Mucosa of rectum (tissue), 2 donors: ENCODE results near the gene FAM193A.
"Not testable (repeated sequence)": the region's sequence is repeated elsewhere in the genome, so short reads cannot be mapped to it uniquely, and the experiment has no call there.

Experiments
- H3K27ac ChIP-seq, 2 donors: one replicate each; pipeline ENCODE4 v1.7.0; 2013; ENCODE audit warnings: inconsistent platforms in 2 of 2, low read depth in 2 of 2, low read length in 2 of 2
- H3K27me3 ChIP-seq, 2 donors: one replicate each; pipeline ENCODE4 v1.7.0; 2013; ENCODE audit warnings: low read length in 2 of 2; ENCODE audit not compliant: control insufficient read depth in 2 of 2, insufficient read depth in 2 of 2
- H3K36me3 ChIP-seq, 2 donors: one replicate each; pipeline ENCODE4 v1.7.0; 2013; ENCODE audit warnings: low read length in 2 of 2; ENCODE audit not compliant: control insufficient read depth in 2 of 2, insufficient read depth in 2 of 2
- H3K4me1 ChIP-seq, 2 donors: one replicate each; pipeline ENCODE4 v1.7.0; 2013; ENCODE audit warnings: low read length in 2 of 2, mild to moderate bottlenecking in 1 of 2; ENCODE audit not compliant: control insufficient read depth in 2 of 2, insufficient read depth in 2 of 2
- H3K4me3 ChIP-seq, 2 donors: one replicate each; pipeline ENCODE4 v1.7.0; 2013; ENCODE audit warnings: low read length in 2 of 2
- H3K9ac ChIP-seq, 2 donors: one replicate each; pipeline ENCODE4 v1.7.0; 2013; ENCODE audit warnings: low read length in 2 of 2, low read depth in 1 of 2, mild to moderate bottlenecking in 1 of 2
- H3K9me3 ChIP-seq, 2 donors: one replicate each; pipeline ENCODE4 v1.7.0; 2013; ENCODE audit warnings: low read length in 2 of 2; ENCODE audit not compliant: control insufficient read depth in 2 of 2
- donor health status: healthy.
- donor health status: Normal muscosa, but diverticular disease.

FAM193A gene

GRCh38 chr4:2501034-2501594, 35.3 kb upstream of the FAM193A start:
- Histone ChIP-seq H3K9ac (no peak overlapping the region), H3K36me3 (peaks cover 40 to 47% of the 10 kb centered on the region in 2 donors), H3K4me1 (no peaks in the 10 kb centered on the region), H3K9me3 (no peaks in the 10 kb centered on the region), H3K27ac (no peak overlapping the region), H3K4me3 (no peak overlapping the region), H3K27me3 (no peaks in the 10 kb centered on the region)

- peaks cover 29 to 45% of the 10 kb centered on the region in 2 donors for H3K36me3 ChIP-seq
These were observed 32.6 kb upstream of the FAM193A start for GRCh38 chr4:2503809-2504208.

GRCh38 chr4:2507259-2507658, 29.2 kb upstream of the FAM193A start:
- H3K4me1 ChIP-seq, result no peaks in the 10 kb centered on the region
- H3K27me3 ChIP-seq, result no peaks in the 10 kb centered on the region
- H3K9ac ChIP-seq, result no peak overlapping the region
- H3K9me3 ChIP-seq, result no peaks in the 10 kb centered on the region
- no peak overlapping the region for H3K4me3 ChIP-seq
- no peak overlapping the region for H3K27ac ChIP-seq
- H3K36me3 ChIP-seq, result peaks cover 22 to 46% of the 10 kb centered on the region in 2 donors

More at GRCh38 chr4:2503809-2504208, 32.6 kb upstream of the FAM193A start:
- Histone ChIP-seq H3K27ac (no peak overlapping the region), H3K27me3 (no peaks in the 10 kb centered on the region), H3K4me1 (no peaks in the 10 kb centered on the region), H3K9me3 (no peaks in the 10 kb centered on the region), H3K9ac (no peak overlapping the region), H3K4me3 (no peak overlapping the region)

GRCh38 chr4:2507855-2508254, 28.6 kb upstream of the FAM193A start:
- peaks cover 27 to 52% of the 10 kb centered on the region in 2 donors for H3K36me3 ChIP-seq
- no peak overlapping the region for H3K4me3 ChIP-seq

GRCh38 chr4:2510351-2511259, 25.8 kb upstream of the FAM193A start:
- H3K27me3 ChIP-seq, result no peaks in the 10 kb centered on the region
- peaks cover 45 to 74% of the 10 kb centered on the region in 2 donors for H3K36me3 ChIP-seq
- no peak overlapping the region for H3K9ac ChIP-seq
- H3K27ac ChIP-seq, result no peak overlapping the region
- H3K9me3 ChIP-seq, result no peaks in the 10 kb centered on the region
- H3K4me3 ChIP-seq, result no peak overlapping the region
- H3K4me1 ChIP-seq, result no peaks in the 10 kb centered on the region

More at GRCh38 chr4:2507855-2508254, 28.6 kb upstream of the FAM193A start:
- H3K9me3 ChIP-seq, result no peaks in the 10 kb centered on the region
- no peak overlapping the region for H3K9ac ChIP-seq
- no peak overlapping the region for H3K27ac ChIP-seq
- no peaks in the 10 kb centered on the region for H3K4me1 ChIP-seq
- no peaks in the 10 kb centered on the region for H3K27me3 ChIP-seq

- H3K9ac ChIP-seq, result no peak overlapping the region
- H3K9me3 ChIP-seq, result no peaks in the 10 kb centered on the region
- peaks cover 47 to 69% of the 10 kb centered on the region in 2 donors for H3K36me3 ChIP-seq
- H3K27ac ChIP-seq, result no peak overlapping the region
- no peak overlapping the region for H3K4me3 ChIP-seq
- no peaks in the 10 kb centered on the region for H3K4me1 ChIP-seq
- no peaks in the 10 kb centered on the region for H3K27me3 ChIP-seq
These were observed 24.8 kb upstream of the FAM193A start for GRCh38 chr4:2511645-2512131.

- Histone ChIP-seq H3K27ac (no peak overlapping the region), H3K9me3 (no peaks in the 10 kb centered on the region), H3K4me1 (no peaks in the 10 kb centered on the region), H3K36me3 (peaks cover 47 to 64% of the 10 kb centered on the region in 2 donors), H3K27me3 (no peaks in the 10 kb centered on the region), H3K4me3 (no peak overlapping the region), H3K9ac (no peak overlapping the region)
These were observed 23.9 kb upstream of the FAM193A start for GRCh38 chr4:2512396-2513135.

- not testable (repeated sequence) for H3K27ac ChIP-seq, H3K4me1 ChIP-seq, H3K4me3 ChIP-seq, H3K9me3 ChIP-seq, H3K27me3 ChIP-seq, H3K9ac ChIP-seq
- peaks cover 47 to 56% of the 10 kb centered on the region in 2 donors for H3K36me3 ChIP-seq
These were observed 22.3 kb upstream of the FAM193A start for GRCh38 chr4:2514193-2514592.

- peaks cover 42 to 50% of the 10 kb centered on the region in 2 donors for H3K36me3 ChIP-seq
- not testable (repeated sequence) for H3K27me3 ChIP-seq, H3K4me3 ChIP-seq, H3K27ac ChIP-seq, H3K4me1 ChIP-seq, H3K9ac ChIP-seq, H3K9me3 ChIP-seq
These were observed 21.5 kb upstream of the FAM193A start for GRCh38 chr4:2514944-2515343.
